SH-SY5Y (cell line): ENCODE results near the gene SEC23B.

Experiments
- GATA2 ChIP-seq: IDR thresholded peaks from 2 replicates; pipeline ENCODE4 v1.6.1; 2011; ENCODE audit warnings: mild to moderate bottlenecking, low read depth, low read length
- GATA3 ChIP-seq: IDR thresholded peaks from 2 replicates; pipeline ENCODE4 v1.6.1; 2011; ENCODE audit warnings: low read depth, mild to moderate bottlenecking, low read length, moderate library complexity

DNA sequence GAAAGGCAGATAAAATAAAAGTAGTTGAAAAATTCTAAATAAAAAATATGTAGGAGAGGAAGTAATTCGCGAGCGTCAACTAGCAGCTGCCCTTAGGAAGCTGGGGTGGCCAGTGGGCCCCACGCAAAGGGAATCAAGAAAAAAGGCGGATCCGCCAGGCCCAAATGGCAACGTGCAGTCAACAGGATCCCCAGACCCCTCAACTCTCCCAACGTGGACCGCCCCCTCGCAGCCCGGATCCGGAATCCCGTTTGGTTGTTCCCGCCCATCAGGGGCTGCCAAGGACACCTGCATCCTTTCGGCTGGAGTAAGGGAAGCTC is 41.2 kb upstream of the SEC23B start:
- TF ChIP-seq GATA2 (no peak), GATA3 (no peak)
